Smooth muscle cell (in vitro differentiated cells): ENCODE data around the gene RORC. TPM values are rescaled to one million over a fixed set of nuclear protein-coding genes. Genes with fewer than 3 reads are reported as not detected.

ENCODE experiments used
- DNase-seq: peaks from one replicate; lab custom pipeline; 2025; ENCODE audit not compliant: unreplicated experiment; lab: John Stamatoyannopoulos, UW
- H2AFZ ChIP-seq: fragments of 200-600 bp; sonication (generic); 2 replicates; pipeline ENCODE4 v1.6.0; 2016; ENCODE audit warnings: antibody characterized with exemption, low read depth, mild to moderate bottlenecking
- H3F3A ChIP-seq: fragments of 200-600 bp; sonication (generic); 2 replicates; pipeline ENCODE4 v1.6.0; 2017; ENCODE audit warnings: antibody characterized with exemption, low read depth
- H3K27ac ChIP-seq: fragments of 200-600 bp; sonication (generic); 2 replicates; pipeline ENCODE4 v1.5.1; 2016; ENCODE audit warnings: low read depth, mild to moderate bottlenecking
- H3K27me3 ChIP-seq: fragments of 200-600 bp; sonication (generic); 2 replicates; pipeline ENCODE4 v1.6.1; 2016; ENCODE audit warnings: low read depth, mild to moderate bottlenecking
- H3K36me3 ChIP-seq: fragments of 200-600 bp; sonication (generic); 2 replicates; pipeline ENCODE4 v1.5.1; 2016; ENCODE audit warnings: low read depth
- H3K4me1 ChIP-seq: fragments of 200-600 bp; sonication (generic); 2 replicates; pipeline ENCODE4 v1.5.1; 2016; ENCODE audit warnings: low read depth
- H3K4me2 ChIP-seq: fragments of 200-600 bp; sonication (generic); 2 replicates; pipeline ENCODE4 v1.6.0; 2016; ENCODE audit warnings: mild to moderate bottlenecking
- H3K4me3 ChIP-seq: fragments of 200-600 bp; sonication (generic); 2 replicates; pipeline ENCODE4 v1.5.1; 2016; ENCODE audit warnings: mild to moderate bottlenecking
- H3K79me2 ChIP-seq: fragments of 200-600 bp; sonication (generic); 2 replicates; pipeline ENCODE4 v1.6.0; 2016; ENCODE audit warnings: low read depth, mild to moderate bottlenecking
- H3K9ac ChIP-seq: fragments of 200-600 bp; sonication (generic); 2 replicates; pipeline ENCODE4 v1.6.0; 2016; ENCODE audit warnings: low read depth
- H3K9me3 ChIP-seq: fragments of 200-600 bp; sonication (generic); replicated peaks from 2 replicates; pipeline ENCODE4 v1.5.1; 2016; ENCODE audit warnings: low read depth
- H4K20me1 ChIP-seq: fragments of 200-600 bp; sonication (generic); 2 replicates; pipeline ENCODE4 v1.6.0; 2016; ENCODE audit warnings: low read depth
- WGBS: methylation state at CpG from one replicate; pipeline ENCODE4 v1.1.7; 2016; ENCODE audit warnings: low lambda C conversion rate; 5-methylcytosine and 5-hydroxymethylcytosine counted together
- polyA plus RNA-seq: library from polyadenylated mRNA; unstranded; fragments of >200 nt; fragmentation: Nextera tagmentation; extraction: Ambion mirVana; gene quantifications from 2 replicates; pipeline ENCODE4 v1.2.1, GENCODE V29; 2016
- total RNA-seq: library from RNA; depleted of rRNA; stranded (reverse); fragments of >200 nt; gene quantifications from 2 replicates; pipeline ENCODE4 v1.2.3, GENCODE V29; 2014
- TF ChIP-seq, protein P1 (sequence below): fragments of 200-600 bp; sonication (generic); IDR thresholded peaks from 2 replicates; pipeline ENCODE4 v1.5.1; 2017; ENCODE audit warnings: borderline replicate concordance, mild to moderate bottlenecking, antibody characterized with exemption; ENCODE audit not compliant: insufficient read depth, poor library complexity, severe bottlenecking

Gene RORC
- total and polyA plus RNA-seq, 2 experiments from 2014 or later = not detected

DNA sequence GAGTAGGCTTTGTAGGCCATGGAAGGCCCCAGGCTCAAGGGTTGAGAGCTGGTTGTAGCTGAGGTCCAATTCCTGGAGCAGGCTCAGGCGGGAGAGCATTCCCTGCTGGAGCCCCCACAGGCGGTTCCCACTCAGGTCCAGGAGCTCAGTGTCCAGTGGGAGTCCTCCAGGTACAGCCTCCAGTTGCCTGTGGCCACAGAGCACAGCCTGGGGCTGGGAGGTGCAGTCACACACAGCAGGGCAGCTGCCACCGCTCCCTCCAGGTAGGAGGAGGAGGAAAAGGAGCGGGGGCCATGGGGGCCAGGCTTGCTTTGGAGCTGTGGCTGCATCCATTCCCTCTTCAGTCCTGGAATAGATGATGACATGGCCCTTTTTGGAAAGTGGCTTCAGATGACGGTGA, 29.2 kb downstream of the RORC start:
- Histone ChIP-seq H2AFZ (no peak overlapping the region), H3K27me3 (peaks cover 14% of the 10 kb centered on the region), H3K4me1 (no peaks in the 10 kb centered on the region), H3K79me2 (no peaks in the 10 kb centered on the region), H3K36me3 (no peaks in the 10 kb centered on the region), H4K20me1 (no peaks in the 10 kb centered on the region), H3K27ac (no peak overlapping the region), H3K9ac (no peak overlapping the region), H3F3A (no peaks in the 10 kb centered on the region), H3K4me2 (no peak overlapping the region), H3K9me3 (no peaks in the 10 kb centered on the region), H3K4me3 (no peak overlapping the region)
- no peak for DNase-seq
- TF ChIP-seq, protein P1, sequence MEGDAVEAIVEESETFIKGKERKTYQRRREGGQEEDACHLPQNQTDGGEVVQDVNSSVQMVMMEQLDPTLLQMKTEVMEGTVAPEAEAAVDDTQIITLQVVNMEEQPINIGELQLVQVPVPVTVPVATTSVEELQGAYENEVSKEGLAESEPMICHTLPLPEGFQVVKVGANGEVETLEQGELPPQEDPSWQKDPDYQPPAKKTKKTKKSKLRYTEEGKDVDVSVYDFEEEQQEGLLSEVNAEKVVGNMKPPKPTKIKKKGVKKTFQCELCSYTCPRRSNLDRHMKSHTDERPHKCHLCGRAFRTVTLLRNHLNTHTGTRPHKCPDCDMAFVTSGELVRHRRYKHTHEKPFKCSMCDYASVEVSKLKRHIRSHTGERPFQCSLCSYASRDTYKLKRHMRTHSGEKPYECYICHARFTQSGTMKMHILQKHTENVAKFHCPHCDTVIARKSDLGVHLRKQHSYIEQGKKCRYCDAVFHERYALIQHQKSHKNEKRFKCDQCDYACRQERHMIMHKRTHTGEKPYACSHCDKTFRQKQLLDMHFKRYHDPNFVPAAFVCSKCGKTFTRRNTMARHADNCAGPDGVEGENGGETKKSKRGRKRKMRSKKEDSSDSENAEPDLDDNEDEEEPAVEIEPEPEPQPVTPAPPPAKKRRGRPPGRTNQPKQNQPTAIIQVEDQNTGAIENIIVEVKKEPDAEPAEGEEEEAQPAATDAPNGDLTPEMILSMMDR = no peak
- 92% methylated on average over 5 of the region's 5 CpGs for whole genome bisulfite sequencing

DNA sequence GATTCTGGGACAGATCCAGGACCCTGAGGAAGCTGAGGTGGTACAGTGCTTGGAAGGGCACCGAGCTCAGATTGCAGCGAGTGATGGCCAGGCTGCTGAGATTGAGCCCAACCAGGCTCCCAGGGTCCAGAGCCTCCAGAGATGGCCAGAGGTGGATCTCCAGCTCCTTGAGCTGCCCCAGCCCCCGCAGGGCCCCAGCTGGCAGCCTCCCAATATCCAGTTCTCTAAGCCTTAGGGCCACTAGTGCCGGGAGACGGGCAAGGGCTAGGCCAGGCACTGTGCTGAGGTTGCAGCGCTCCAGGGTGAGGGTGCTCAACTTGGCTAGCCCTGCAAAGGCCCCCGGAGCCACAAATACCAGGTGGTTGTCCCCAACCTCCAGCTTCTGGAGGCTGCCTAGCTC, 29.8 kb downstream of the RORC start:
- peaks cover 14% of the 10 kb centered on the region for H3K27me3 ChIP-seq
- no peak for DNase-seq

DNA sequence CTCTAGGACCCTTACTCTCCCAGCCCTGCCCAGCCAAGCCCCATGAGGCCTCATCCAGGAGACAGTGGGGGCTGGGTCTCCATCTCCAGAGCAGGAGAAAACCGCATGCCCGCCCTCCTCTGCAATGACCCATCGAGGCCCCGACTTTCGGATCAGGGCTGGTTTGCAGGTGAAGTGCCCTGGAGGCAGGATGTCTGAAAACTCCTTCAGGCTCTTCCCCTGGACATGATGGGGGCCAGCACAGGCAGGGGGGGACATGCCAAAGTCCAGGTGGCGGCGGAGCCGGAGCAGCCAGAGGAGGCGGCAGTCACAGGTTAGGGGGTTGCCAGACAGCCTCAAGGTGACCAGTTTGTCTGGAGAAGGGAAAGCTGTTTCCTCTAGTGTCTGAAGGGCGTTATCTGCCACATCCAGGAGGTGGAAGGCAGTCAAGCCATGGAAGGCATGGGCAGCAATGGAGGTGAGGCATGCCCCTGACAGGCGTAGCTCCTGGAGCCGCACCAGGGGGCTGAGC, 30.2 kb downstream of the RORC start:
- TF ChIP-seq, protein P1 = no peak
- Histone ChIP-seq H3K9me3 (no peaks in the 10 kb centered on the region), H3K4me1 (no peaks in the 10 kb centered on the region), H4K20me1 (no peaks in the 10 kb centered on the region), H2AFZ (no peak overlapping the region), H3K9ac (no peak overlapping the region), H3K36me3 (no peaks in the 10 kb centered on the region), H3K27me3 (peaks cover 14% of the 10 kb centered on the region), H3K4me2 (no peak overlapping the region), H3K27ac (no peak overlapping the region), H3K79me2 (no peaks in the 10 kb centered on the region), H3F3A (no peaks in the 10 kb centered on the region), H3K4me3 (no peak overlapping the region)
- no peak for DNase-seq
- 95% methylated on average over 12 of the region's 12 CpGs for WGBS

More for the DNA sequence above, 29.8 kb downstream of the RORC start:
- TF ChIP-seq, protein P1 = no peak
- no peak overlapping the region for H3K9ac ChIP-seq
- no peaks in the 10 kb centered on the region for H3K36me3 ChIP-seq
- H3K79me2 ChIP-seq = no peaks in the 10 kb centered on the region
- H3K4me1 ChIP-seq = no peaks in the 10 kb centered on the region
- no peaks in the 10 kb centered on the region for H3F3A ChIP-seq
- H3K4me2 ChIP-seq = no peak overlapping the region
- H3K27ac ChIP-seq = no peak overlapping the region
- WGBS = 95% methylated on average over 7 of the region's 7 CpGs
- no peaks in the 10 kb centered on the region for H4K20me1 ChIP-seq
- no peak overlapping the region for H3K4me3 ChIP-seq
- no peaks in the 10 kb centered on the region for H3K9me3 ChIP-seq
- no peak overlapping the region for H2AFZ ChIP-seq

DNA sequence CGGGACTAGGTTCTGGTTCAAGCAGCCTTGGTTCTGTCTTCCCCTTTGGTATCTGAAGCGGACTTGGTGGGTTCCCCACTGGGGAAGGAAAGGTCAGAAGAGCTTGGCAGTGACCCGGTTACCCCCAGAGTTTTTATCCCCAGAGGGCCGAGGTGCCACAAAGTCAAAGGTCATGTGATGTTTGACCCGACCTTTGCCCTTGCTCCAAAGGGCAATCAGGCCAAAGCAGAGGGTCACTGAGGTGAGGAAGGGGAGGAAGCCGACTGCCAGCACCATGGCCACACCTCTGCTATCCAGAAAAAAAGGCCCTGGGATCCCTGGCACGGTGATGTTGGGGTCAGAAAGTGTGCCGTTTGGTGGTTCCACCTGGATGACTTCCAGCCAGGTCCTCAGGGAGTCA, 30.8 kb downstream of the RORC start:
- no peaks in the 10 kb centered on the region for H3K79me2 ChIP-seq
- H3K9me3 ChIP-seq = no peaks in the 10 kb centered on the region
- no peaks in the 10 kb centered on the region for H3K4me1 ChIP-seq
- TF ChIP-seq, protein P1 = no peak
- H3K27me3 ChIP-seq = peaks cover 14% of the 10 kb centered on the region
- 93% methylated on average over 8 of the region's 8 CpGs for WGBS
- H4K20me1 ChIP-seq = no peaks in the 10 kb centered on the region
- no peak overlapping the region for H3K9ac ChIP-seq
- no peaks in the 10 kb centered on the region for H3F3A ChIP-seq
- H3K36me3 ChIP-seq = no peaks in the 10 kb centered on the region
- H3K4me2 ChIP-seq = no peak overlapping the region
- no peak overlapping the region for H2AFZ ChIP-seq
- no peak overlapping the region for H3K27ac ChIP-seq
- no peak for DNase-seq
- H3K4me3 ChIP-seq = no peak overlapping the region
